Heart left ventricle (tissue), 16 donors: ENCODE measurements around the gene DMRTC2. TPM values are rescaled to one million over a fixed set of nuclear protein-coding genes. Genes with fewer than 3 reads are reported as not detected.

Experiments
- ATAC-seq, 4 donors: fragments of 200-7000 bp; cut with Tn5 transposase; one replicate each; pipeline ENCODE4 v1.9.1; 2020 to 2022; ENCODE audit warnings: moderate library complexity in 4 of 4, mild to moderate bottlenecking in 3 of 4, moderate number of reproducible peaks in 1 of 4
- DNase-seq, 5 donors: peaks; one replicate each; pipeline ENCODE4 v3.0.0-alpha.2; 2020
- H3K27ac ChIP-seq, 12 donors: fragments of 200-600 bp; sonication (generic) in 4 of 12; one replicate each; pipeline versions ENCODE4 v1.5.0 to v1.8.0; 2016 to 2022; ENCODE audit warnings: mild to moderate bottlenecking in 2 of 12
- H3K27me3 ChIP-seq, 9 donors: fragments of 200-600 bp; sonication (generic) in 2 of 9; one replicate each; pipeline versions ENCODE4 v1.5.1 to v1.8.0; 2016 to 2022; ENCODE audit warnings: mild to moderate bottlenecking in 3 of 9
- H3K36me3 ChIP-seq, 9 donors: fragments of 200-600 bp; sonication (generic) in 2 of 9; one replicate each; pipeline versions ENCODE4 v1.5.0 to v1.8.0; 2018 to 2022; ENCODE audit warnings: mild to moderate bottlenecking in 2 of 9
- H3K4me1 ChIP-seq, 12 donors: fragments of 200-600 bp; sonication (generic) in 4 of 12; one replicate each; pipeline versions ENCODE4 v1.5.0 to v1.8.0; 2016 to 2022; ENCODE audit warnings: mild to moderate bottlenecking in 3 of 12
- H3K4me3 ChIP-seq, 12 donors: fragments of 200-600 bp; sonication (generic) in 4 of 12; one replicate each; pipeline versions ENCODE4 v1.5.0 to v1.8.0; 2017 to 2022; ENCODE audit warnings: mild to moderate bottlenecking in 9 of 12, moderate library complexity in 4 of 12
- H3K9me3 ChIP-seq, 12 donors: fragments of 200-600 bp; sonication (generic) in 4 of 12; one replicate each; pipeline versions ENCODE4 v1.5.0 to v1.8.0; 2016 to 2022; ENCODE audit warnings: mild to moderate bottlenecking in 1 of 12
- POLR2A ChIP-seq, 2 donors: fragments of 450-650 bp; IDR thresholded peaks; one replicate each; pipeline ENCODE4 v1.6.1; 2017; ENCODE audit warnings: antibody characterized with exemption in 2 of 2, mild to moderate bottlenecking in 2 of 2, moderate library complexity in 2 of 2
- WGBS, 4 donors: extraction: QIAGEN DNeasy Blood & Tissue Kit in 2 of 4; methylation state at CpG; one replicate each; pipeline versions ENCODE4 v1.1.5 to v1.1.7; 2013 to 2018; 5-methylcytosine and 5-hydroxymethylcytosine counted together
- intact Hi-C, 10 donors: fragments of 100-400 bp; cut with DNase I; formaldehyde crosslinking; loops; one replicate each; pipeline versions ENCODE4 v1.11.1 to v1.14.2; 2022
- polyA plus RNA-seq, 2 donors: library from polyadenylated mRNA; stranded (reverse); fragments of 200-250 nt; gene quantifications; one replicate each; pipeline ENCODE4 v1.2.3, GENCODE V29; 2013
- total RNA-seq, 9 donors: library from RNA; depleted of rRNA in 2 of 9; stranded (reverse); fragments of >200 nt in 2 of 9; fragmentation: NEBNext Ultra II Directional in 3 of 9; extraction: Animal tissue kit (Norgen Biotek cat#: 25700) in 3 of 9; gene quantifications; one replicate each; pipeline versions ENCODE4 v1.1.0 to v1.2.4, GENCODE V29; 2016 to 2023
- TF ChIP-seq, protein P1 (sequence below), 12 donors: fragments of 200-600 bp; sonication (generic) in 4 of 12; IDR thresholded peaks; one replicate each; pipeline versions ENCODE4 v1.5.0 to v1.8.0; 2018 to 2022; ENCODE audit warnings: antibody characterized with exemption in 12 of 12, mild to moderate bottlenecking in 5 of 12
- donor health status: ischemic (EF 13 %, LVEDD 7.1; RV severe dilation, severe dysfunction).
- donor health status: healthy with polysubstance abuse.
- donor health status: DM: no; HTN: yes; CAD: no.
- donor health status: DM: no; HTN: no; CAD: no.
- donor health status: ischemic (EF 25% LVEDD 6.9; RV normal size, moderate dysfunction).
- donor health status: ischemic (EF 25% LVEDD 5.7; RV mildly dilated, moderate dysfunction).
- donor health status: healthy.
- donor health status: DM: yes; HTN: yes; CAD: no.
- donor health status: ischemic (EF 35%, LVEDD 5.7; RV mildly dilated, moderate dysfunction).
- donor health status: nonischemic (EF 11% LVEDD 7.7; RV severe dilation, severe dysfunction).
- donor health status: DM: yes; HTN: yes; CAD: no.
- donor health status: PGD.
- donor health status: ischemic (EF 29% LVEDD 5.4; RV normal size, mild dysfunction).
- donor health status: nonischemic (EF 23%, LVEDD 6.1; RV moderate dilation, normal function).

DMRTC2 gene
- total and polyA plus RNA-seq, 11 donors = not detected

DNA sequence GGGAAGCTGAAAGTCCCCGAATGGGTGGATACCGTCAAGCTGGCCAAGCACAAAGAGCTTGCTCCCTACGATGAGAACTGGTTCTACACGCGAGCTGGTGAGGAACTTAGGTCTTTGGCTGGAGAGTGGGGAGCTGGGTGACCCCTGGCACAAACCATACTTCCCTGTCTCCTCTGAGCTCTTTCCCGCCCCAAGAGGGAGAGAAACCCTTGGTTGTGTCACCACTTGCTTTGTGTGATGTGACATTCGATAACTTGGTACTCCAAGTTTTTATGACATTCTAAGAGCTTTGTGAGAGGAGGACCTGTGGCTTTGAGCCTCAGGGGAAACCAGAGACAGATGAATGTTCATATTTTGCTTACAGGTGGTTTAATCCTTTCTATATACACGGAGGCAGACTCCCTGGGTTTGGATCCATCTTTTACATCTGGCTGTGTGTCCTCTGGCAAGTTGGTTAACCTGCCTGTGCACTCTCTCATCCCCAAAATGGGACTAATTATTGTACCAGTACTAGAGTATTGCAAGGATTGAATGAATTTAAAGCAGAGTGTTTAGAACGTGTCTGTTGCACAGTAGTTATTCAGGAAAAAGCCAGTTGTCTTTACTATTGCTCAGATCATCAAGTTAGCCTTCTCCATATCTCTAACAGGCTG, 16.4 kb downstream of the DMRTC2 start:
- WGBS, 4 donors = 35 to 62% (median 44%) methylated on average over 4 to 9 of the region's 9 CpGs
- no peaks in the 10 kb centered on the region for H3K9me3 ChIP-seq
- no peak for TF ChIP-seq POLR2A (IDR thresholded peaks at IDR 0.05)
- TF ChIP-seq, protein P1, sequence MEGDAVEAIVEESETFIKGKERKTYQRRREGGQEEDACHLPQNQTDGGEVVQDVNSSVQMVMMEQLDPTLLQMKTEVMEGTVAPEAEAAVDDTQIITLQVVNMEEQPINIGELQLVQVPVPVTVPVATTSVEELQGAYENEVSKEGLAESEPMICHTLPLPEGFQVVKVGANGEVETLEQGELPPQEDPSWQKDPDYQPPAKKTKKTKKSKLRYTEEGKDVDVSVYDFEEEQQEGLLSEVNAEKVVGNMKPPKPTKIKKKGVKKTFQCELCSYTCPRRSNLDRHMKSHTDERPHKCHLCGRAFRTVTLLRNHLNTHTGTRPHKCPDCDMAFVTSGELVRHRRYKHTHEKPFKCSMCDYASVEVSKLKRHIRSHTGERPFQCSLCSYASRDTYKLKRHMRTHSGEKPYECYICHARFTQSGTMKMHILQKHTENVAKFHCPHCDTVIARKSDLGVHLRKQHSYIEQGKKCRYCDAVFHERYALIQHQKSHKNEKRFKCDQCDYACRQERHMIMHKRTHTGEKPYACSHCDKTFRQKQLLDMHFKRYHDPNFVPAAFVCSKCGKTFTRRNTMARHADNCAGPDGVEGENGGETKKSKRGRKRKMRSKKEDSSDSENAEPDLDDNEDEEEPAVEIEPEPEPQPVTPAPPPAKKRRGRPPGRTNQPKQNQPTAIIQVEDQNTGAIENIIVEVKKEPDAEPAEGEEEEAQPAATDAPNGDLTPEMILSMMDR (IDR thresholded peaks at IDR 0.05) = no peak
- no peak for ATAC-seq
- H3K27me3 ChIP-seq = no peaks in the 10 kb centered on the region
- peak overlapping the region; percentile 74 to 94 (median 86) for H3K4me3 ChIP-seq
- intact Hi-C loops = loop anchor here in 3 of 10 donors (5.0 to 10.0 kb wide), 2 partner anchors 96 to 354 kb away; partner anchors contain the start of genes RABAC1 (in 2 of the 3) and DEDD2 (in 1 of the 3)
- H3K27ac ChIP-seq = peak overlapping the region in 8 of 12 donors; percentile 94 to 99 (median 96)
- peaks cover 0 to 56% (median 52%) of the 10 kb centered on the region in 9 donors for H3K36me3 ChIP-seq
- no peak for DNase-seq
- peaks cover 6 to 55% (median 31%) of the 10 kb centered on the region in 12 donors for H3K4me1 ChIP-seq

DNA sequence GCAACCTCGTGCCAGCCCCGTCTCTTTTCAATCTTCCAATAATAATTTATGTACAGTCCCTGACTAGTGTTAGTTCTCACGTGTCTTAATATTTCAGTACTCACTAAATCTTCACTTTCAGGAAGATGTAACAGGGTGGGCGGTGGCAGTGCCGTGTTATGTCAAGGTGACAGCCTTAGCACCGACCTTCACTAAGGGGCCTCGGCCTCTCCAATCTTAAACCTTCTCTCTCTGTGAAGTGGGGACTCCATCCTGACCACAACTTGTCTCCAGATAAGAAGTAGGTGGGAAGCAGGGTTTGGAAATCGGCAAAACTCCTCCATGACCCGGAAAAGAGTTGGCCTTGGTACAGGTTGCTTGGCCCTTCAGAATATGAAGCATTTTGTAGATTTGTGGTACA, 17.0 kb downstream of the DMRTC2 start:
- peak overlapping the region in 6 of 12 donors; percentile 85 to 94 (median 90) for H3K4me3 ChIP-seq
- no peaks in the 10 kb centered on the region for H3K27me3 ChIP-seq
- peaks cover 0 to 62% (median 57%) of the 10 kb centered on the region in 9 donors for H3K36me3 ChIP-seq
- ATAC-seq (no peak), DNase-seq (no peak)
- H3K27ac ChIP-seq = peak overlapping the region in 1 of 12 donors; percentile 10
- peaks cover 6 to 62% (median 32%) of the 10 kb centered on the region in 12 donors for H3K4me1 ChIP-seq
- TF ChIP-seq, protein P1 (IDR thresholded peaks at IDR 0.05) = no peak
- TF ChIP-seq POLR2A (IDR thresholded peaks at IDR 0.05) = no peak
- 72 to 88% (median 78%) methylated on average over 9 of the region's 9 CpGs for WGBS, 4 donors
- no peaks in the 10 kb centered on the region for H3K9me3 ChIP-seq
- intact Hi-C loops = loop anchor here in 3 of 10 donors (5.0 to 10.0 kb wide), 2 partner anchors 95 to 353 kb away; partner anchors contain the start of genes RABAC1 (in 2 of the 3) and DEDD2 (in 1 of the 3)

DNA sequence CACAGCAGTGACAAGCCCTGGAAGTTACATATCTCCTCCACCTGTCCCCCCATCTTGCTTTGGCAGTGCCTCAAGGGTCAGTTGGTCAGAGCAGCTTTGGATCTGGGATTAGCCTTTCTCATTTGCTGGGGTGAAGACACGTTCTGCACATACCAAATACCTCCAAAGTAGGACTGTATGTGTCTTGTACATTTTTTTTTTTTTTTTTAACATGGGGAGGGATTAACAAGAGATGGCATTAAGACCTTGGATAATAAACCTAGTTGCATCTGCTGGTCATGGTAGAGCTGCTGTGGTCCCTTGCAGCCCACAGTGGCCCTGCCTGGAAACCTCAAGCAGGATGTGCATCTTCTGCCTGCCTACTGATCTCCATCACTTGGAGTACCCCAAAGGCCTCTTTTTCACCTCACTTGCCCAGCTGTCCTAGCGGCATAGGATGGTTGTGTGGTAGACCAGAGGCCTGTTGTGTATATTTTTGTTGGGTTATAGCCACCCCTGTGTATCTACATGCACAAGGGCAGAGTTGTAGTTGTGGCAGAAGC, 17.7 kb downstream of the DMRTC2 start:
- Histone ChIP-seq H3K4me1 (peaks cover 6 to 68% (median 32%) of the 10 kb centered on the region in 12 donors), H3K36me3 (peaks cover 0 to 69% (median 62%) of the 10 kb centered on the region in 9 donors), H3K27me3 (no peaks in the 10 kb centered on the region), H3K27ac (peak overlapping the region in 1 of 12 donors; percentile 49), H3K4me3 (peak overlapping the region in 1 of 12 donors; percentile 92), H3K9me3 (no peaks in the 10 kb centered on the region)
- DNase-seq = no peak
- ATAC-seq = no peak
- TF ChIP-seq, protein P1 (IDR thresholded peaks at IDR 0.05) = no peak
- no peak for TF ChIP-seq POLR2A (IDR thresholded peaks at IDR 0.05)
- WGBS, 4 donors = 72 to 79% (median 73%) methylated on average over 2 of the region's 2 CpGs
- intact Hi-C loops = loop anchor here in 3 of 10 donors (5.0 to 10.0 kb wide), 2 partner anchors 95 to 352 kb away; partner anchors contain the start of genes RABAC1 (in 2 of the 3) and DEDD2 (in 1 of the 3)
